DND-41 (cell line): ENCODE measurements around the gene HSD17B2.

Source experiments
- ATAC-seq: fragments of 200-7000 bp; cut with Tn5 transposase; 3 replicates; pipeline ENCODE4 v1.9.1; 2021; ENCODE audit warnings: low read depth; ENCODE audit not compliant: insufficient read depth
- DNase-seq: peaks from one replicate; pipeline ENCODE4 v3.0.0-alpha.2; 2020
- H2AFZ ChIP-seq: 2 replicates; pipeline ENCODE4 v1.6.0; 2012; ENCODE audit warnings: low read depth, low read length
- H3K27ac ChIP-seq: 2 replicates; pipeline ENCODE4 v1.5.1; 2012; ENCODE audit warnings: low read length, inconsistent platforms
- H3K27me3 ChIP-seq: fragments of 200-600 bp; sonication (generic); 2 replicates; pipeline ENCODE4 v1.6.0; 2012; ENCODE audit warnings: low read length, mild to moderate bottlenecking, inconsistent platforms; ENCODE audit not compliant: insufficient read depth, poor library complexity
- H3K36me3 ChIP-seq: 2 replicates; pipeline ENCODE4 v1.5.1; 2012; ENCODE audit warnings: low read length, inconsistent platforms; ENCODE audit not compliant: insufficient read depth
- H3K4me1 ChIP-seq: 2 replicates; pipeline ENCODE4 v1.5.1; 2012; ENCODE audit warnings: mild to moderate bottlenecking, low read length; ENCODE audit not compliant: insufficient read depth
- H3K4me2 ChIP-seq: 2 replicates; pipeline ENCODE4 v1.6.0; 2012; ENCODE audit warnings: mild to moderate bottlenecking, moderate library complexity, low read length, inconsistent platforms; ENCODE audit not compliant: insufficient read depth
- H3K4me3 ChIP-seq, 2 experiments: fragments of 200-600 bp in 1 of 2; shearing (Covaris generic) in 1 of 2; 2 replicates each; pipeline ENCODE4 v1.5.1; 2012 to 2016; ENCODE audit warnings: inconsistent platforms in 2 of 2, low read length in 2 of 2, mild to moderate bottlenecking in 2 of 2, low read depth in 1 of 2, moderate library complexity in 1 of 2
- H3K79me2 ChIP-seq: 2 replicates; pipeline ENCODE4 v1.6.0; 2012; ENCODE audit warnings: low read length, inconsistent platforms; ENCODE audit not compliant: insufficient read depth
- H3K9ac ChIP-seq: 2 replicates; pipeline ENCODE4 v1.6.0; 2012; ENCODE audit warnings: low read depth, mild to moderate bottlenecking, inconsistent platforms, low read length, moderate library complexity
- H3K9me3 ChIP-seq: 2 replicates; pipeline ENCODE4 v1.5.1; 2012; ENCODE audit warnings: low read length, moderate library complexity, mild to moderate bottlenecking, inconsistent platforms; ENCODE audit not compliant: insufficient read depth, severe bottlenecking
- H4K20me1 ChIP-seq: 2 replicates; pipeline ENCODE4 v1.6.0; 2012; ENCODE audit warnings: low read length; ENCODE audit not compliant: insufficient read depth
- CTCF ChIP-seq: IDR thresholded peaks from 2 replicates; pipeline ENCODE4 v1.5.1; 2012; ENCODE audit warnings: borderline replicate concordance, low read length, moderate library complexity, mild to moderate bottlenecking; ENCODE audit not compliant: poor library complexity, severe bottlenecking; ENCODE audit errors: extremely low read depth
- EZH2 ChIP-seq: IDR thresholded peaks from 3 replicates; pipeline ENCODE4 v1.6.1; 2012; ENCODE audit warnings: borderline replicate concordance, low read depth, mild to moderate bottlenecking, moderate library complexity, low read length, inconsistent platforms; ENCODE audit not compliant: severe bottlenecking

HSD17B2 gene

DNA sequence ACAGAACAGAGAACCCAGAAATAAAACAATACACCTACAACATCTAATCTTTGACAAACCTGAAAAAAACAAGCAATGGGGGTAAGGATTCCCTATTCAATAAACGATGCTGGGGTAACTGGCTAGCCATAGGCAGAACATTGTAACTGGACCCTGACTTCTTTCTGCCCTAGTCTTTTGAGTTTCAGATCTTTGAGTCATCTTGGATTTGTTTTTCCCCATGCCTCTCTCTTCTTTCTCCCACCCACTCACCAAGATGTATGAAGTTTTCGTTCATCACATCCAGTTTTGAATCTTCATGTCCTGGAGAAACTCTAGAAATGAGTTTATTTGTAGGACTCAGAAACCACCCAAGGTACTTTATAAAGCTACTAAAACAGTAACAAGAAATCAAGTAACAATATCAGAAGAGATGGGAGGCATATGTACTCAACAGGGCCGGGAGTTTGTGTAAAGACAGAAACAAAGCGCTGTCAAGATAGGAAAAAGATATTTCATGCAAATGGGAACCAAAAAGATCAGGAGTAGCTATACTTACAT is 39.0 kb downstream of the HSD17B2 start:
- no peak for TF ChIP-seq CTCF
- TF ChIP-seq EZH2, result no peak
- ATAC-seq (no peak), DNase-seq (no peak)
- Histone ChIP-seq H3K9ac (no peak overlapping the region), H2AFZ (no peak overlapping the region), H3K4me2 (no peak overlapping the region), H3K36me3 (no peaks in the 10 kb centered on the region), H3K9me3 (no peaks in the 10 kb centered on the region), H3K4me3 (no peak overlapping the region), H3K4me1 (no peaks in the 10 kb centered on the region), H3K27me3 (no peaks in the 10 kb centered on the region), H3K27ac (no peak overlapping the region), H4K20me1 (no peaks in the 10 kb centered on the region), H3K79me2 (no peaks in the 10 kb centered on the region)

- Histone ChIP-seq H3K9ac (no peak overlapping the region), H3K27ac (no peak overlapping the region), H3K4me2 (no peak overlapping the region), H3K9me3 (no peaks in the 10 kb centered on the region), H2AFZ (no peak overlapping the region), H3K36me3 (no peaks in the 10 kb centered on the region), H3K79me2 (no peaks in the 10 kb centered on the region), H3K4me1 (no peaks in the 10 kb centered on the region), H3K4me3 (no peak overlapping the region), H4K20me1 (no peaks in the 10 kb centered on the region), H3K27me3 (no peaks in the 10 kb centered on the region)
- ATAC-seq (no peak), DNase-seq (no peak)
- no peak for TF ChIP-seq CTCF
- TF ChIP-seq EZH2, result no peak
Measured at GRCh38 chr16:82078125-82078524, 43.1 kb downstream of the HSD17B2 start.

- TF ChIP-seq EZH2, result no peak
- no peak for TF ChIP-seq CTCF
- ATAC-seq (no peak), DNase-seq (no peak)
- Histone ChIP-seq H3K9me3 (no peaks in the 10 kb centered on the region), H4K20me1 (no peaks in the 10 kb centered on the region), H3K27me3 (no peaks in the 10 kb centered on the region), H3K4me3 (no peak overlapping the region), H3K9ac (no peak overlapping the region), H2AFZ (no peak overlapping the region), H3K27ac (no peak overlapping the region), H3K36me3 (no peaks in the 10 kb centered on the region), H3K79me2 (no peaks in the 10 kb centered on the region), H3K4me2 (no peak overlapping the region), H3K4me1 (no peaks in the 10 kb centered on the region)
Measured at GRCh38 chr16:82079892-82080291, 44.8 kb downstream of the HSD17B2 start.

DNA sequence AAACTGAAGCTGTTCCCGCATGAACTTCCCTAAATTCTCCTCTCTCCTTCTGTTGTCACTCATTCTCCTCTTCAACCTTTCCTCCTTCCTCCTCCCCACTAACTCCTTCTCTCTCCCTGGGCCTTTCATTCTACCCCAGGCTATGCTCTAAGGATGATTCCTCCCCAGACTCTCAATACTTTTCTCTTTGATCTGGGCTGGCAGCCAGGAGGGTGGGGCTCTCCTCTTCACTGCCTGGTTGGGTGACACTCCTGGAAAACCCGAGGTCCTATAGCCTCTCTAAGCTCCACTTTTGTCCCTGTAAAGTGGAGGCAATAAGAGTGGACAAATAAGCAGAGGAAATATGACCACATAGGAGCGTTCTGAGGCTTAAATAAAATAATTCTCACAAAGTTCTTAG is 46.2 kb downstream of the HSD17B2 start:
- H3K4me1 ChIP-seq, result no peaks in the 10 kb centered on the region
- no peak overlapping the region for H2AFZ ChIP-seq
- DNase-seq (no peak), ATAC-seq (no peak)
- no peaks in the 10 kb centered on the region for H3K79me2 ChIP-seq
- H3K27me3 ChIP-seq, result no peaks in the 10 kb centered on the region
- no peaks in the 10 kb centered on the region for H3K36me3 ChIP-seq
- H3K9ac ChIP-seq, result no peak overlapping the region
- no peak overlapping the region for H3K27ac ChIP-seq
- no peak overlapping the region for H3K4me2 ChIP-seq
- TF ChIP-seq CTCF, result no peak
- TF ChIP-seq EZH2, result no peak
- H3K4me3 ChIP-seq, result no peak overlapping the region
- H3K9me3 ChIP-seq, result no peaks in the 10 kb centered on the region
- no peaks in the 10 kb centered on the region for H4K20me1 ChIP-seq
